Measurements from ENCODE around the gene PUS7. TPM values are rescaled to one million over a fixed set of nuclear protein-coding genes. Genes with fewer than 3 reads are reported as not detected.
"Not testable (repeated sequence)": the region's sequence is repeated elsewhere in the genome, so short reads cannot be mapped to it uniquely, and the experiment has no call there.

The PUS7 gene
- total RNA-seq, 2 experiments from 2014 or later, result 31.5 to 36.5 TPM

DNA sequence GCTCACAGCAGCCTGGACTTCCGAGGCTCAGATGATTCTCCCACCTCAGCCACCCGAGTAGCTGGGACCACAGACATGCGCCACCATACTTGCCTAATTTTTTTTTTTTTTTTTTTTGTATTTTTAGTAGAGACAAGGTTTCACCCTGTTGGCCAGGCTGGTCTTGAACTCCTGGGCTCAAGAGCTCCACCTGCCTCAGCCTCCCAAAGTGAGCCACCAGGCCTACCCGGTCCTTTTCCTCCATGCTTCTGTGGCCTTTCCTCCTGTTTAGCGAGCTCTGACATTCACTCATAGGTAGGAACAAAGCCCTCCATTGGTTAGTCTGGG, 83.3 kb downstream of the PUS7 start:
- H3K36me3 Mint-ChIP-seq (ENCODE audit: low read depth), result no peaks in the 10 kb centered on the region
- no peaks in the 10 kb centered on the region for H3K9me3 Mint-ChIP-seq
- ATAC-seq (no peak), DNase-seq (no peak)
- intact Hi-C loops (cut with micrococcal nuclease), result no loop called here
- H3K27me3 Mint-ChIP-seq, result no peaks in the 10 kb centered on the region
- TF ChIP-seq, protein P1, sequence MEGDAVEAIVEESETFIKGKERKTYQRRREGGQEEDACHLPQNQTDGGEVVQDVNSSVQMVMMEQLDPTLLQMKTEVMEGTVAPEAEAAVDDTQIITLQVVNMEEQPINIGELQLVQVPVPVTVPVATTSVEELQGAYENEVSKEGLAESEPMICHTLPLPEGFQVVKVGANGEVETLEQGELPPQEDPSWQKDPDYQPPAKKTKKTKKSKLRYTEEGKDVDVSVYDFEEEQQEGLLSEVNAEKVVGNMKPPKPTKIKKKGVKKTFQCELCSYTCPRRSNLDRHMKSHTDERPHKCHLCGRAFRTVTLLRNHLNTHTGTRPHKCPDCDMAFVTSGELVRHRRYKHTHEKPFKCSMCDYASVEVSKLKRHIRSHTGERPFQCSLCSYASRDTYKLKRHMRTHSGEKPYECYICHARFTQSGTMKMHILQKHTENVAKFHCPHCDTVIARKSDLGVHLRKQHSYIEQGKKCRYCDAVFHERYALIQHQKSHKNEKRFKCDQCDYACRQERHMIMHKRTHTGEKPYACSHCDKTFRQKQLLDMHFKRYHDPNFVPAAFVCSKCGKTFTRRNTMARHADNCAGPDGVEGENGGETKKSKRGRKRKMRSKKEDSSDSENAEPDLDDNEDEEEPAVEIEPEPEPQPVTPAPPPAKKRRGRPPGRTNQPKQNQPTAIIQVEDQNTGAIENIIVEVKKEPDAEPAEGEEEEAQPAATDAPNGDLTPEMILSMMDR (IDR thresholded peaks at IDR 0.05), result no peak
- no peaks in the 10 kb centered on the region for H3K4me1 Mint-ChIP-seq (ENCODE audit: low read depth)
- H3K4me3 Mint-ChIP-seq, result no peak overlapping the region
- POLR2A ChIA-PET, result interaction anchor here (0.5 kb wide), 1 partner anchor 52 kb away, joined by 3 read pairs; no protein-coding TSS in a partner anchor
- CTCF ChIA-PET, result interaction anchor here (1.2 kb wide), 1 partner anchor 9 kb away, joined by 5 read pairs; no protein-coding TSS in a partner anchor
- H3K27ac Mint-ChIP-seq, result no peak overlapping the region

DNA sequence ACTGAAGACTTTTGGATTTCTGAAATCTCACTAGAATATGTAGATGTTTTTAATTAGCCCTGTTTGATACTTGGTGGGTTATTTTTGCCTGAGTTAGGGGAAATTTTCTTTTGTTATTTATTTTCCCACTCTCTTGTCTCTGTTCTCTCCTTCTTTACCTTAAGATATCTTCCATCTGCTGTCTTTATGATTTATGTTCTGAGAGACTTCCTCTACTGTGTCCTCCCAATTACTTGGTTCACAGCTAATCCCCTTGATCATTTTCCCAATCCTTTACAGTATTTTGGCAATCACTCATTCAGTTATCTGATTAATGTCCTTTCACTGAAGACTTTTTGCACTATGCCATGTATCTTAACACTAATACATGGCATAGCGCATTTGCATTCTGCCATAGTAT, 83.8 kb downstream of the PUS7 start:
- Mint-ChIP-seq H3K4me1 (ENCODE audit: low read depth) (no peaks in the 10 kb centered on the region), H3K4me3 (no peak overlapping the region), H3K27ac (no peak overlapping the region), H3K36me3 (ENCODE audit: low read depth) (no peaks in the 10 kb centered on the region), H3K27me3 (no peaks in the 10 kb centered on the region), H3K9me3 (no peaks in the 10 kb centered on the region)
- ATAC-seq (no peak), DNase-seq (no peak)
- TF ChIP-seq, protein P1 (IDR thresholded peaks at IDR 0.05), result no peak
- ChIA-PET CTCF (interaction anchor here (1.2 kb wide), 1 partner anchor 8 kb away, joined by 5 read pairs; no protein-coding TSS in a partner anchor), POLR2A (no interaction called here)
- intact Hi-C loops (cut with micrococcal nuclease), result no loop called here

DNA sequence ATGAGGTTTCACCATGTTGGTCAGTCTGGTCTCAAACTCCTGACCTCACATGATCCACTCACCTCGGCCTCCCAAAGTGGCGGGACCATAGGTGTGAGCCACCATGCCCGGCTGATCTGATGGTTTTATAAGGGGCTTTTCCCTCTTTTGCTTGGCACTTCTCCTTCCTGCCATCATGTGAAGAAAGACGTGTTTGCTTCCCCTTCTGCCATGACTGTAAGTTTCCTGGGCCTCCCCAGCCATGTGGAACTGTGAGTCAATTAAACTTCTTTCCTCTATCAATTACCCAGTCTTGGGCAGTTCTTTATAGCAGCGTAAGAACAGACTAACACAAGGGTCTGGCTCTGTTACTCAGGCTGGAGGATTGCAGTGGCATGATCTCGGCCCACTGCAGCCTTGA, 84.7 kb downstream of the PUS7 start:
- H3K4me3 Mint-ChIP-seq; intact Hi-C loops (cut with micrococcal nuclease); DNase-seq; CTCF ChIA-PET; H3K27me3 Mint-ChIP-seq; ATAC-seq; H3K4me1 Mint-ChIP-seq (ENCODE audit: low read depth); H3K27ac Mint-ChIP-seq; H3K9me3 Mint-ChIP-seq; H3K36me3 Mint-ChIP-seq (ENCODE audit: low read depth); POLR2A ChIA-PET: not testable (repeated sequence)

DNA sequence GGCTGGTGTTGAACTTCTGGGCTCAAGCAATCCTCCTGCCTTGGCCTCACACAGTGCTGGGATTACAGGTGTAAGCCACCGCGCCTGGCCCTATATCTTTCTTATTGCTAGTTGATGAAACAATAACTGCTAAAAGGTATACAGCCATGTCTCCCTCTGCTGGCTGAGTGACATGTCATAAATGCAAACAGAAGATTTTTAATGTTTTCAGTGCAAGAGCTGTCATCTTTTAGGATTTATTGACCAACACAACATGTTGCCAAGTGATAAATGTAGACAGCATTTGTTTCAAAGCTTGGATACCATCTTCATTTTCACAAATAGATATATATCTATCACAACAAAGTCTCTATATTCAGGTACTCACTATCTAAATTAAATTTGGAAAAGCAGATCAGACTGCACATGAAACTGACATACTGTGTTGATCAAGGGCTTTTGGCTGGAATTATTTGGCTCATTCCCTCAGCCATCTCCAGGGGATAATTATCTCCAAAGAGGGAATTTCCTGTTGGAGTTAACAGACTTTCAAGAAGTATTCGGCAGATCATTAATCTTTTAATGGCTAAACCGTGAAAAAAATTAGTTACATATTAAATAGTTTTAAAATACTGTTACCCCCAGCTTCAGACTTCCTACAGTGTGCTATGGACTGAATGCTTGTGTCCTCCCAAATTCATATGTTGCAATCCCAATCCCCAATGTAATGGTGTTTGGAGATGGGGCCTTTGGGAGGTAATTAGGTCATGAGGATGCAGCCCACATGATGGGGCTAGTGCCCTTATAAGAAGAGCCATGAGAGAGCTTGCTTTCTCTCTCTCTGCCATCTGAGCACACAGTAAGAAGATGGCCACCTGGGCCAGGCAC, 92.1 kb downstream of the PUS7 start:
- Mint-ChIP-seq H3K4me1 (ENCODE audit: low read depth) (peaks cover 12% of the 10 kb centered on the region), H3K9me3 (no peaks in the 10 kb centered on the region), H3K27ac (no peak overlapping the region), H3K27me3 (no peaks in the 10 kb centered on the region), H3K4me3 (no peak overlapping the region), H3K36me3 (ENCODE audit: low read depth) (no peaks in the 10 kb centered on the region)
- peak; percentile 77 for DNase-seq
- POLR2A ChIA-PET, result no interaction called here
- ATAC-seq, result peak; percentile 56
- intact Hi-C loops (cut with micrococcal nuclease), result no loop called here
- CTCF ChIA-PET, result interaction anchor here (0.6 to 1.8 kb wide), 19 partner anchors 9 to 508 kb away, joined by 3 to 6 read pairs (median 3); partner anchors contain the start of gene RINT1
- TF ChIP-seq, protein P1 (IDR thresholded peaks at IDR 0.05), result peak; percentile 65

DNA sequence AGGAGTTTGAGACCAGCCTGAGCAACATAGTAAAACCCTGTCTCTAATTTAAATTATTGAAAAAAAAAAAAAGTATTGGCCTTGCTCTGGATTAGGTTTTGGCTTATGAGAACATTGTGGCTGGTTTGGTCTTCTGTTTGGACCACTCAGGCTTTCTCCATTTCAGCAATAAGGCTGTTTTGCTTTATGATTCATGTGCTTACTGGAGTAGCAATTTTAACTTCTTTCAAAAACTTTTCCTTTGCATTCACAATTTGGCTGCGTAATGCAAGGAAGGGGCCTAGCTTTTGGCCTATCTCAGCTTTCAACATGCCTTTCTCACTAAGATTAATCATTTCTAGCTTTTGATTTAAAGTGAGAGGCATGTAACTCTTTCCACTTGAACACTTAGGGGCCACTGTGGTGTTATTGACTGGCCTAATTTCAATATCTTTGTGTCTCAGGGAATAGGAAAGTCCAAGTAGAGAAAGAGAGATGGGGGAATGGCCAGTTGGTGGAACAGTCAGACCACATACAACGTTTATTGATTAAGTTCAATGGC, 95.4 kb downstream of the PUS7 start:
- ChIA-PET POLR2A (no interaction called here), CTCF (interaction anchor here (0.7 to 1.4 kb wide), 3 partner anchors 17 to 445 kb away, joined by 3 to 4 read pairs (median 3); no protein-coding TSS in a partner anchor)
- H3K4me3 Mint-ChIP-seq, result no peak overlapping the region
- DNase-seq, result peak; percentile 13
- intact Hi-C loops (cut with micrococcal nuclease), result no loop called here
- ATAC-seq, result peak; percentile 71
- no peaks in the 10 kb centered on the region for H3K9me3 Mint-ChIP-seq
- no peaks in the 10 kb centered on the region for H3K36me3 Mint-ChIP-seq (ENCODE audit: low read depth)
- TF ChIP-seq, protein P1 (IDR thresholded peaks at IDR 0.05), result no peak
- H3K27me3 Mint-ChIP-seq, result no peaks in the 10 kb centered on the region
- peaks cover 12% of the 10 kb centered on the region for H3K4me1 Mint-ChIP-seq (ENCODE audit: low read depth)
- H3K27ac Mint-ChIP-seq, result peak overlapping the region; percentile 53
